ENCODE measurements around the gene GUCY2C. TPM values are rescaled to one million over a fixed set of nuclear protein-coding genes. Genes with fewer than 3 reads are reported as not detected.

The GUCY2C gene
- total RNA-seq, 1 donor from 2014 or later, result not detected

GRCh38 chr12:14654416-14654815 lies 42.0 kb downstream of the GUCY2C start:
- no peaks in the 10 kb centered on the region for H3K36me3 ChIP-seq
- intact Hi-C loops (cut with DNase I), result no loop called here
- DNase-seq (no peak), ATAC-seq (no peak)
- H3K27me3 ChIP-seq, result no peaks in the 10 kb centered on the region
- H3K4me3 ChIP-seq, result no peak overlapping the region
- H3K27ac ChIP-seq, result no peak overlapping the region
- no peaks in the 10 kb centered on the region for H3K9me3 ChIP-seq
- no peaks in the 10 kb centered on the region for H3K4me1 ChIP-seq
- no peak for TF ChIP-seq CTCF (IDR thresholded peaks at IDR 0.05)

- intact Hi-C loops (cut with DNase I), result no loop called here
- Histone ChIP-seq H3K36me3 (no peaks in the 10 kb centered on the region), H3K27ac (no peak overlapping the region), H3K4me1 (no peaks in the 10 kb centered on the region), H3K27me3 (no peaks in the 10 kb centered on the region), H3K9me3 (no peaks in the 10 kb centered on the region), H3K4me3 (no peak overlapping the region)
- ATAC-seq (no peak), DNase-seq (no peak)
- no peak for TF ChIP-seq CTCF (IDR thresholded peaks at IDR 0.05)
Observed at GRCh38 chr12:14652483-14652882, 43.9 kb downstream of the GUCY2C start.

- intact Hi-C loops (cut with DNase I), result no loop called here
- Histone ChIP-seq H3K4me1 (no peaks in the 10 kb centered on the region), H3K27ac (no peak overlapping the region), H3K9me3 (no peaks in the 10 kb centered on the region), H3K4me3 (no peak overlapping the region), H3K36me3 (no peaks in the 10 kb centered on the region), H3K27me3 (no peaks in the 10 kb centered on the region)
- DNase-seq (no peak), ATAC-seq (no peak)
- no peak for TF ChIP-seq CTCF (IDR thresholded peaks at IDR 0.05)
Observed at GRCh38 chr12:14651371-14651770, 45.0 kb downstream of the GUCY2C start.

GRCh38 chr12:14650789-14651188 lies 45.6 kb downstream of the GUCY2C start:
- no peak overlapping the region for H3K4me3 ChIP-seq
- intact Hi-C loops (cut with DNase I), result no loop called here
- H3K27me3 ChIP-seq, result no peaks in the 10 kb centered on the region
- H3K27ac ChIP-seq, result no peak overlapping the region
- DNase-seq (no peak), ATAC-seq (no peak)
- no peaks in the 10 kb centered on the region for H3K9me3 ChIP-seq
- H3K4me1 ChIP-seq, result no peaks in the 10 kb centered on the region
- no peaks in the 10 kb centered on the region for H3K36me3 ChIP-seq
- TF ChIP-seq CTCF (IDR thresholded peaks at IDR 0.05), result no peak

GRCh38 chr12:14647028-14647750 lies 49.2 kb downstream of the GUCY2C start:
- TF ChIP-seq CTCF (IDR thresholded peaks at IDR 0.05), result no peak
- H3K4me3 ChIP-seq, result no peak overlapping the region
- no peaks in the 10 kb centered on the region for H3K9me3 ChIP-seq
- ATAC-seq (no peak), DNase-seq (no peak)
- no peaks in the 10 kb centered on the region for H3K4me1 ChIP-seq
- H3K27ac ChIP-seq, result no peak overlapping the region
- H3K27me3 ChIP-seq, result no peaks in the 10 kb centered on the region
- no peaks in the 10 kb centered on the region for H3K36me3 ChIP-seq
- intact Hi-C loops (cut with DNase I), result no loop called here

GRCh38 chr12:14643251-14643650 lies 53.1 kb downstream of the GUCY2C start:
- H3K36me3 ChIP-seq, result no peaks in the 10 kb centered on the region
- no peaks in the 10 kb centered on the region for H3K9me3 ChIP-seq
- no peaks in the 10 kb centered on the region for H3K27me3 ChIP-seq
- H3K4me3 ChIP-seq, result no peak overlapping the region
- H3K27ac ChIP-seq, result no peak overlapping the region
- no peak for DNase-seq
- intact Hi-C loops (cut with DNase I), result no loop called here
- no peak for ATAC-seq
- TF ChIP-seq CTCF (IDR thresholded peaks at IDR 0.05), result no peak
- H3K4me1 ChIP-seq, result no peaks in the 10 kb centered on the region

Measured in upper lobe of right lung (tissue), 1 donor.